Measurements from ENCODE around the gene RNF169. TPM values are rescaled to one million over a fixed set of nuclear protein-coding genes. Genes with fewer than 3 reads are reported as not detected.

RNF169 gene
- total and polyA plus RNA-seq, 2 of the 4 experiments (the other 2 are of a cell fraction) = 3.6 to 23.3 TPM

DNA sequence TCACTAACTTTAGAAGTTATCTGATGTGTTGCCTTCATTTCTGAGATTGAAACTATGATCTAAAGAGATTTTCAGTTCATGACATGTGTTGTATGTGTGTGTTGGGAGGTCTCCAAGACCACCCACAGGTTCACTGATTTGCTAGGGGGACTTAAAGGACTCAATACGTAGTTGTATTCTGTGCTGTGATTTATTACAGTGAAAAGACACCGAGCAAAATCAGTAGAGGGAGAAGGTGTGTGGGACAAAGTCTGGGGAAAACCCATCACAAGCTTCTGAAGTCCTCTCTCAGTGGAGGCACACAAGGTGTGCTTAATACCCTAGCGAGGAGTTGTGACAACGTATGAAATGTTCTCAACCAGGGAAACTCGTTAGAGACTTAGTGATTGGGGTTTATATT, 35.6 kb downstream of the RNF169 start:
- intact Hi-C loops (cut with micrococcal nuclease) (no loop called here), dilution Hi-C loops (cut with HindIII; ENCODE audit: low sequenced_read_pairs, unreplicated experiment) (no loop called here), in situ Hi-C loops (cut with MboI; ENCODE audit: low sequenced_read_pairs) (no loop called here)
- ChIA-PET CTCF (no interaction called here), POLR2A (ENCODE audit: unreplicated experiment) (no interaction called here)
- H3K9me3 ChIP-seq (ENCODE audit: control insufficient read depth, insufficient read depth, low read length) = no peaks in the 10 kb centered on the region
- H2BK20ac ChIP-seq (ENCODE audit: low read depth, low read length) = no peak overlapping the region
- H2AK9ac ChIP-seq (replicated peaks; ENCODE audit: low read depth, low read length, poor library complexity) = no peak overlapping the region
- no peak overlapping the region for H2AFZ ChIP-seq (replicated peaks; ENCODE audit: low read length, poor library complexity)
- H3K9ac ChIP-seq (ENCODE audit: low read depth, low read length) = no peak overlapping the region
- H3K79me1 ChIP-seq (ENCODE audit: low read depth in 1 of 2, low read length in 2 of 2) = peaks cover 41 to 74% of the 10 kb centered on the region in 2 experiments
- BruUV-seq (replicated peaks) = no TSS peak
- H3K56ac ChIP-seq (ENCODE audit: extremely low read depth, insufficient read depth, low read length) = no peak overlapping the region
- H3K4me2 ChIP-seq (ENCODE audit: low read depth, low read length) = peak overlapping the region; percentile 9; the same call in 1 of the 2 replicates
- peak overlapping the region; percentile 77; the same call in 1 of the 2 replicates for H2AK5ac ChIP-seq (ENCODE audit: low read depth, low read length)
- H3K27ac ChIP-seq (ENCODE audit: insufficient read depth, low read length) = no peak overlapping the region
- peaks cover 11% of the 10 kb centered on the region for H3K4me1 ChIP-seq (ENCODE audit: control insufficient read depth, insufficient read depth, low read length)
- H4K20me1 ChIP-seq (ENCODE audit: insufficient read depth, low read length) = peaks cover 57% of the 10 kb centered on the region; the same call in 1 of the 2 replicates
- 0 out of 2 replicates have a peak overlapping the region, but pooled peaks have one; percentile 46 for H2BK120ac ChIP-seq (ENCODE audit: low read depth, low read length)
- H2BK5ac ChIP-seq (ENCODE audit: low read depth, low read length, poor library complexity, severe bottlenecking) = peak overlapping the region; percentile 37
- H2BK15ac ChIP-seq (ENCODE audit: low read depth, low read length) = no peak overlapping the region
- H3K4me3 ChIP-seq (ENCODE audit: insufficient read depth, low read depth, low read length) = no peak overlapping the region
- 0 out of 2 replicates have a peak overlapping the region, but pooled peaks have one; percentile 17 for H3K14ac ChIP-seq (replicated peaks; ENCODE audit: low read depth, low read length)
- no peaks in the 10 kb centered on the region for H3K36me3 ChIP-seq (ENCODE audit: control insufficient read depth, insufficient read depth, low read length)
- H4K91ac ChIP-seq (ENCODE audit: insufficient read depth, low read depth, low read length) = no peak overlapping the region
- TF ChIP-seq MAZ (IDR thresholded peaks at IDR 0.05; ENCODE audit: borderline replicate concordance, low read depth, low read length) (no peak), FOS (IDR thresholded peaks at IDR 0.05; ENCODE audit: low read depth, low read length) (no peak), CEBPB (IDR thresholded peaks at IDR 0.05; ENCODE audit: low read depth, low read length) (no peak), SMC3 (IDR thresholded peaks at IDR 0.05; ENCODE audit: low read depth, low read length) (no peak), RAD21 (IDR thresholded peaks at IDR 0.05; ENCODE audit: low read length) (no peak)
- TF ChIP-seq, protein P1, sequence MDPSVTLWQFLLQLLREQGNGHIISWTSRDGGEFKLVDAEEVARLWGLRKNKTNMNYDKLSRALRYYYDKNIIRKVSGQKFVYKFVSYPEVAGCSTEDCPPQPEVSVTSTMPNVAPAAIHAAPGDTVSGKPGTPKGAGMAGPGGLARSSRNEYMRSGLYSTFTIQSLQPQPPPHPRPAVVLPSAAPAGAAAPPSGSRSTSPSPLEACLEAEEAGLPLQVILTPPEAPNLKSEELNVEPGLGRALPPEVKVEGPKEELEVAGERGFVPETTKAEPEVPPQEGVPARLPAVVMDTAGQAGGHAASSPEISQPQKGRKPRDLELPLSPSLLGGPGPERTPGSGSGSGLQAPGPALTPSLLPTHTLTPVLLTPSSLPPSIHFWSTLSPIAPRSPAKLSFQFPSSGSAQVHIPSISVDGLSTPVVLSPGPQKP (IDR thresholded peaks at IDR 0.05; ENCODE audit: borderline replicate concordance, low read depth, low read length) = no peak
- no CpG with 5 or more reads among the region's 5 CpGs for WGBS, 2 experiments (ENCODE audit: extremely low coverage in 2 of 2, insufficient read length in 1 of 2)
- H3K18ac ChIP-seq (ENCODE audit: low read depth, low read length) = peak overlapping the region; percentile 3; the same call in 1 of the 2 replicates
- DNase-seq = no peak
- peak overlapping the region; percentile 72; the same call in 1 of the 2 replicates for H3K23ac ChIP-seq (ENCODE audit: low read depth, low read length)
- H4K8ac ChIP-seq (ENCODE audit: low read depth in 2 of 2, low read length in 2 of 2) = peak overlapping the region in 1 of 2 experiments; percentile 75; a peak in 2 of 4 replicates
- H4K5ac ChIP-seq (ENCODE audit: low read depth, low read length) = peak overlapping the region; percentile 50; the same call in 1 of the 2 replicates
- H3K27me3 ChIP-seq (ENCODE audit: control insufficient read depth, insufficient read depth, low read length) = no peaks in the 10 kb centered on the region
- peaks cover 10% of the 10 kb centered on the region for H3K9me1 ChIP-seq (ENCODE audit: insufficient read depth, low read length)
- H3K4ac ChIP-seq (ENCODE audit: low read depth, low read length) = peak overlapping the region; percentile 26; the same call in 1 of the 2 replicates
- ATAC-seq (ENCODE audit: low read depth) = no peak
